Left colon (tissue), 2 donors: ENCODE data around the gene ENPP1. TPM values are rescaled to one million over a fixed set of nuclear protein-coding genes. Genes with fewer than 3 reads are reported as not detected.

Experiments used
- ATAC-seq: fragments of 200-7000 bp; cut with Tn5 transposase; one replicate; pipeline ENCODE4 v1.9.1; 2020; ENCODE audit warnings: mild to moderate bottlenecking, moderate library complexity
- DNase-seq, 2 donors: peaks; one replicate each; pipeline ENCODE4 v3.0.0-alpha.2; 2020
- intact Hi-C, 2 donors: fragments of 100-400 bp; cut with DNase I in 1 of 2; cut with micrococcal nuclease in 1 of 2; formaldehyde crosslinking; loops; one replicate each; pipeline versions ENCODE4 v1.11.2 to v1.14.0; 2022; cut with DNase I, micrococcal nuclease
- total RNA-seq, 2 donors: library from RNA; stranded (reverse); fragmentation: NEBNext Ultra II Directional; extraction: Animal tissue kit (Norgen Biotek cat#: 25700); gene quantifications; one replicate each; pipeline ENCODE4 v1.2.1, GENCODE V29; 2021
- donor health status: DM: no; HTN: no; CAD: no.
- donor health status: DM: yes; HTN: yes; CAD: no.

The ENPP1 gene
- total RNA-seq, 2 donors from 2014 or later = 15.8 to 19.9 TPM

DNA sequence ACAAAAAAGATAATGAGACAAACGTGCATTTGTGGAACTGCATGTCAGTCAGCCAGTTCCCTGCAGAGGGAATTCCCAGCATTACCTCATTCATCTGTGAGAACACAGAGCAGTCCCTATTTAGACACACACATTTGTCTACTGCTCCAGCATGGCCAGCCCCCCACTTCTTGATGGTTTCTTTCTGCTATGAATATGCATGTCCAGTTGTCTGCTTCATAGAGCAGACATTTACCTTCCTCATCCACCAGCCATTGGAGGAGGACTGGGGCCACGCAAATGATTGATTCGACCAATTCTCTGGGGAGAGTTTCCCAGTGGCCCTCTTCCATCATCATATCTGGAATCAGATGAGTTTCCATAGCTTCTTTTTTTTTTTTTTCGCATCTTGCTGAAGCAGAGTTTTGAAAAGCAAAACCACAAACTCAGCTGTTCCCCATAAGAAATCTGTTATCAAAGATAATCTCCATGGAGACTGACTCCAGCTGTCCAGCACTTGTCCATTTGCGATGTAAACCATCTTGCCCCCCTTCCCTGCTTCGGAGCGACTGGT, 11.8 kb downstream of the ENPP1 start:
- DNase-seq (no peak), ATAC-seq (no peak)
- intact Hi-C loops = no loop called here

DNA sequence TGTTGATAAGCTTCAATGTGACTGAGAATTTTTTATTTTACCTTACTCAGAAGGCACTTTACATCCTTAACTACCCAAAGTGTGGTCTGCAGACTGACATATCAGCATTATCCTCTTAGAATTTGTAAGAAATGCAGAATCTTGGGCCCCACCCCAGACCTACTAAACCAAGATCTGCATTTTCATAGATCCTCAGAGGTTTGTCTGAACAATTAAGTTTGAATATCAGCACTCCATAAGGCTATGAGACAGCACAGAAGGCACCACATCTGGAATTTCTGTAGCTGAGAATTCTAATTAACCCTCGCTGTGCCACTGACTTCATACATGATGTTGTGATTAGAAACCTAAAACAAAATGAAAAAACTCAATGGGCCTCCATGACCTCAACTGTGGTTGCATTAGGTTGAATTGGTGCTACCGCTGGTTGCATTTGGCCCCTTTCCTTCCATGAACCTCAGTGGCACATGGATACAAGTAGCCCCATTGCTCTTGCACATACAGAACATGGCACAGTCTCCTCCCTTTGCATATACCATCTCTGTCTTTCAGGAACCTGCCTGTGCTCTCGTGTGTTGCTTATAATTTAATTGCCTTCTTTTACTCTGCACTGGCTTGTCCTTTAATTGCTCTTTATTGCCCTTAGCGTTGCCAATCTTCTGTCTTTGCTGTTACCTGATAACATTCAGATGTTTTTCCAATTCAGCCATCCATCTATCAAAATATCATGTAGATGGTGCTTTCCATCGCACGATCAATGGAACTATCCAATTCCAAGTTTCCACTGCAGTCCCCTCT, 13.4 kb downstream of the ENPP1 start:
- DNase-seq (no peak), ATAC-seq (peak; percentile 90)
- intact Hi-C loops = no loop called here

DNA sequence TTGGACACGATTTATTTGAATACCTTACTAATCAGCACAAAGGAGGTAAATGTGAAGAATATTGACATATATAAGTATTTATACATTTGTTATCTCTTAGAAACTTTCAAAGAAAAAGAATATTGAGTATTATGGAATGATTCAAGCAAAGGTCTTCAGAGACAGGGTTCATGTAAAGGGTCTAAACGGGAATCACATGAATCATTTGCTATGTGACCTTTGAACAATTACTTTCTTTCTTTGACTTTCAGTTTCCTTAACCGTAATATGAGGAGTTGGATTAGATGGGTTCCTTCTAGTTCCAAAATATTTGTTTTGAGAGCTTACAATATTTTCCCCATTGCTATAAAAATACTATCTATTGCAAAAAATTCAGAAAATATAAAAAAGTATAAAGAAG, 14.3 kb downstream of the ENPP1 start:
- ATAC-seq = peak; percentile 78
- no peak for DNase-seq
- intact Hi-C loops = no loop called here

DNA sequence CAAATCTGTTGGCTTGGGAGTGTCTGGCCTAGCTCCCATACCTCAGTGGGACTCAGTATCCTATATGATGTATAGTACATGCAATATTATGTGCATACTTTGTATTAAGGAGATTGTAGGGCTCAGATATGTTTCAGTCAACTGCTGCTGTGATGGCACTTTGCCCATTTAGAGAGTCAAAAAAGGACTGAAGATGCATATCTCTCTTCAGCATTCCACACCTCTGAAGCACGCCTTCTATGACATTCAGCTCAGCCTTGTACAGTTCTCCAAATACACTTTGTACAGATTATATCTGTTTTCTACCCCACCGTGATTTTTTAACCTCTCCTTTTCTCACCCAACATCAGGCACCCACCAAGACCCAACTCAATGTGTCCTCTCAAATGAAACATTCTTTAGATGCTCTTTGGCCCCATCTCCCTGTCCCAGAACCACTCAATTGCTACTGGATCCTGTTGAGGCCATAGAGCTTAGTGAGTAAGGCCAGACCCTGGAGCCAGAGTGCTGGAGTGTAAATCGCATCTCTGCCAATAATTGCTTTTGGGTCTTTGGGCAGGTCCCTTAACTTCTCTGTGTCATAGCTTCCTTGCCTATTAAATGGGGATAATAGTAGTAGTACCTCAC, 15.6 kb downstream of the ENPP1 start:
- ATAC-seq (no peak), DNase-seq (no peak)
- intact Hi-C loops = no loop called here

DNA sequence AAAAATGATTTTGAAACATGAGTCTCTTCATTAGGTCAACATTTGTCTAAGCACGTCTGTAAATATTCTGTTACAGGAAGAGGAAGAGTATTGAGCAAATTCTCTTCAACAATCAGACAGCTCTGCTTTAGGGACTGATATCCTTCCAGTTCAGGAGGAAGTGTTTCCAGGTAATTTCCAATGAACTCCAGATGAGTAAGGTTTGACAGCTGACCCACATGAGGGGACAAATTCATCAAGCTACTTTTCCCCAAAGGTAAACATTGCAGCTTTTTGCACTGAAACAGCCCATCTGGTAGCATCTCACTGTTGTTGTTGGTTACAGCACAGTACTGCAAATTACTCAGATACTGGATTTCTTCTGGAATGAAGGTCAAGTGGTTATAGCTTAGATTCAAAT, 18.1 kb downstream of the ENPP1 start:
- no peak for DNase-seq
- intact Hi-C loops = no loop called here
- ATAC-seq = no peak

DNA sequence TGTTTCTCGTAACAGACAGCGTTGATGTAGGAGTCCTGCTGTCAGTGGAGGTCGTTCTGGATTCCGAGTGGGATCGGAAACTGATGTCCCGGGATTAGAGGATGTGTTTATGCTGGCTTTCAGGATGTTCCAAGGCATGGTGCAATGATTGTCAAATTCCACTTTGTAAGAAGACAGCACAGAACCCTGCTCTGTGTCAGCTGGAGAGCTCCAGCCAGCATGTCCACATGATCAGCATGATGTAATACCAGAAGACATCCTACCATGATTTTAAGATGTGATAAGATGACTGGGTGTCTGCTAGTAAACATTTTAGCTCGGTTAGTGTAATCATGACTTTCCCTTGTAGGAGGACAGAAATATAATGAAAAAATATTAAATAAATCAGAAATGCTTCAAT, 20.3 kb downstream of the ENPP1 start:
- intact Hi-C loops = no loop called here
- DNase-seq = no peak
- ATAC-seq = no peak

DNA sequence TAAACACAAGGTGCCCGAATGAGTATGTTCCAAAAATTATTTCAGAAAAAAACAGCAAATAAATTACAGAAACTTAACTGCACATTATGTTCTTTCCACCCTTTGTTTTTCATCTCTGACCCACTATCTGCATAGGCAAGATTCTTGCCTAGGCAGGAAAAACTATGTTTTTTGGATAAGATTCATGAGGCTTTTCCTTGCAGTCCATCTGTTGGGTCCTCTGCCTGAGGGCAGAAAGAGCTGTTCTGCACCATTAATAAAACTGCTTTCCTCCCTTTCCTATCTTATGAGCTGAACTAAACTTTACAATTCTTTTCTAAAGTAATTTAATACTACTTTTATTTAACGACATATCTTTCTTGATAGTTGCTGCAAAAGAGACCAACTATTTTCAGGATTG, 21.1 kb downstream of the ENPP1 start:
- intact Hi-C loops = no loop called here
- ATAC-seq = no peak
- DNase-seq = no peak

DNA sequence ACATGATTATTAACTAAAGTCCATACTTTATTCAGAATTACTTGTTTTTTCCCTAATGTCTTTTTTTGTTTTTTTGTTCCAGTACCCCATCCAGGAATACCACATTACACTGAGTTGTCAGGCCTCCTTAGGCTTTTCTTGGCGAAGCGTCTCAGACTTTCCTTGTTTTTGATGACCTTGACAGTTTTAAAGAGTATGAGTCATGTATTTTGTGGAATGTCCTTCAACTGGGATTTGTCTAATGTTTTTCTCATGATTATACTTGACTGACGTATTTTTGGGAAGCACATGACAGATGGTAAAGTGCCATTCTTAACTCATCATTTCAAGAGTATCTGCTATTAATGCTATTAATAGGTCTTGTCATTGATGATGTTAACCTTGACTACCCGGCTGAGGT, 23.6 kb downstream of the ENPP1 start:
- DNase-seq (no peak), ATAC-seq (no peak)
- intact Hi-C loops = no loop called here

DNA sequence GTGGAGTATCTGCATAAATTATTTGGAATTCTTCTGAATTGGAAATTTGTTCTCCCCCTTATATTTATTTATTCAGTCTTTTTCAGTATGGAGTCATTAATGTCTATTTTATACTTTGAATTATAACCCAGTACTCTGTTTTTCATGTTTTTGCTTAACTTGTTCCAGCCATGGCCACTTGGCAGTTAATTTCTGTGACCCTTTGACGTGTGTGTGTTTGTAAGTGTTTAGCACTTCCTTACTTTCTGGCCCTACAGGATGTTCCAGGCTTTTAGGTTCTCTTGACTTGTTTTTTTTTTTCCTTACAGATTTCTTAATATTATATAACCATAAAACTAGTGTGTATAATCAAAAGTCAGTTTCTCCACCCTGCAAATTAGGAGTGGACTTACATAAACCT, 24.1 kb downstream of the ENPP1 start:
- intact Hi-C loops = no loop called here
- ATAC-seq (no peak), DNase-seq (no peak)

DNA sequence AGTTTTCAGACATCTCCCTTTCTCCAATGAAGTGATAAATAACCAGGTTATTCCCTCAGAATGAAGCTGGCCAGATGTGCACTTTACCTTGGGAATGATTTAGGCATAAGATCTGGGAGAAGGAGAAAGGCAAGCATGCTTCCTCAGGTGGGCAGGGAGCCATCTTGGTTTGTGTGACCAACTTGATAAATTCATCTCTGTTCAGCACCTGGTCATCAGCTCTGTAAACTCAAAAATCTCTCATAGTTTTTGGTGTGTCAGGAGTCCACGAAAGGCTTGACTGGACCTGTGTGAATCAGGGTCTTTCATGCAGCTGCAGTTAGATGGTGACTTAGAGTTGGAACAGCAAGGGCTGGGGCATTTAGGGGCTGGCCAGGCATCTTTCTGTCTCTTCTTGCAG, 24.5 kb downstream of the ENPP1 start:
- ATAC-seq = no peak
- intact Hi-C loops = no loop called here

DNA sequence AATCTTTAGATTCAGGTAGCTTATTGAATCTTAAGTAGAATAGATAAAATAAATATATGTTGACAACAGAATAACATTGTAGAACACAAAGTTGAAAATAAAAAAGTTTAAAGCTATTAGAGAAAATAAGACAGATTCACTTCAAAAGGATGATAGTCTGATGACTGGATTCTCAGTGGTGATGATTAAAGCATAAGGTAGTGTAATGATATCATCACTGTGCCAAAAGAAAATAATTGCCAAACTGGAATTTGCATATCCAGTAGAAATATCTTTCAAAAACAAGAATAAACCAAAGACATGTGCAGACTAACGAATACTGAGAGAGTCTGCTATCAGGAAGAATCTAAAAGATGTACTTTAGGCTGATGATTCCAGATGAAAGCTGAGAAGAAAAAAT, 30.2 kb downstream of the ENPP1 start:
- intact Hi-C loops = no loop called here
- DNase-seq (no peak), ATAC-seq (no peak)

More for the DNA sequence above, 24.5 kb downstream of the ENPP1 start:
- no peak for DNase-seq

DNA sequence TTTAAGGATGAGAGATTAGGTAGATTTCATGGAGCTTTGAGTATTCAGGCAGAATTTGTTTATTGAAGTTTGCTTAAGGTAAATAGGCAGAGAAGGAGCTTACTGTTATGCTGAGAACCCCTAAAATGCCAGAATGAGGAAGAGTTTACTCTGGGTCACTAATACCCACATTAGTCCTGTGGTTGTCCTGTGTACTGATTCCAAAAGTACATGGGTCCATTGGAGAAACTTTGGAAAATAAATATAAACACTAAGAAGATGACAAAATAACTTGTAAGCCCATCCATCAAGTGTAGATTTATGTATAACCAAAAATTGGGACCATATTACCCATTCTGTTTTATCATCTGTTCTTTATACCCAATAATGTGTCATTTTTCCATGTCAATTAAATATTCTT, 31.6 kb downstream of the ENPP1 start:
- no peak for DNase-seq
- intact Hi-C loops = no loop called here
- no peak for ATAC-seq

DNA sequence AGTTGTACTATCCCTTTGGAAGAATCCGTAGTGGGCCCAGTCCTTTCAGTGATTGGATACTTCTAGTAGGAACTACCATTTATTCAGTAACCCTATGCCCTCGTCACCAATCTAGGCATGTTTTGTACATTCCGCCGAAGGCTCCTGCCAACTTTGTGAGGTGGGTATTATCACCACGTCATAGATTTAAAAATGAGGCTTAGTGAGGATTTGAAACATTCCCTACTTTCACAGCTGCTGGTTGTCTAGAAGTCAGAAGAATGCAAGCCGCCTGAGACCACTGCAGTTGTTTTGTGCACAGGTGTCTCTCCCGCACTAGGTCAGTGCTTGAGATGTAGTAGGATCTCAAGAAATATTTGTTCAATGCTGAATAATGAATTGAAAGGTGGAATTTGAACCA, 32.6 kb downstream of the ENPP1 start:
- DNase-seq (no peak), ATAC-seq (no peak)
- intact Hi-C loops = no loop called here

DNA sequence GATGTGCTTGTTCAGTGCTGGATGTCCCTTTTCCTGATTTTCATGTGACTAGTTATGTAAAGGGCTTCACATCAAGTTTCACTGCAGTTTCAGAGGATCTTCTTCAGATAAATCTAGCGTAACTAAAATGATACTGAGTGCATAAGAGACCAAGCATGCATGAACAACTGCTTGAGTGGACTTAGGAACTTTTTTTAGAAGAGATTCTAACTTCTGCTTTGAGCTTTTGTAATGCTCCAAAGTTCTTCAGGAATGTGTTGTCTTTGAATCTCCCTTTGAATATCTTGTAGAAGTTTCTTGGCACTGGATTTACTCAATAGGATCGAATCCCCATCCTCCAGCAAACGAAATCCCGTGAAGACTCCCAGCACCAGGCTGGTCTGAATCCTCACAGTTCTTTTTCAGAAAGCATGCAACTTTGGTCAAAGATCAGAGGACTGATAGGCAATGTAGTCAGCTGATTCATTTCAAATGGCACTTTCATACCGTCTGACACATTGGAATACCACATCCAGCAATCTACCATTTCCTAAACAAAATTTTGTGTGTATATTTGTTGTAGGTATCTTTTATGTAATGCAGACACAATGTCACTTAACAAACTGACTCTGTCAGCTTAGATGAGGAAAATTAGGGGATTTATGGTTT, 33.2 kb downstream of the ENPP1 start:
- intact Hi-C loops = no loop called here
- no peak for ATAC-seq
- DNase-seq = no peak

DNA sequence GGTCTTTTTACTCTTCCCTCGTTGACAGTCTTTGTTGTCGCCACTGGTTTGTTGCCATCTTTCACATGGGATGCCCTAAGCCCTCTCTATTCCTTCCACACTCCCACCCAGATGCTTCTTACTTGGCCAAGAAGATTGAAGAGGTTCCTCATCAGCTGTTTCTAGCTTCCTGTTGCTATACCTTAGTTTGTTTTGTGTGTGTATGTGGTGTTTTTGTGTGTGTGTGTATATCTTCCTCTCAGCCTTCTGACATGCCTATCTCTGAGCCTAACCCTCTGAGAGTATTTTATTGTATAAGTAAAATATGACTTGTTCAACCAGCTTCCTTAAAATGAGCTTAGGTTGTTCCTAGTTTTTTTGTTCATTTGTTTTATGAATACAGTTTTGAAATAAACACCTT, 35.9 kb downstream of the ENPP1 start:
- intact Hi-C loops = no loop called here
- ATAC-seq (no peak), DNase-seq (no peak)

DNA sequence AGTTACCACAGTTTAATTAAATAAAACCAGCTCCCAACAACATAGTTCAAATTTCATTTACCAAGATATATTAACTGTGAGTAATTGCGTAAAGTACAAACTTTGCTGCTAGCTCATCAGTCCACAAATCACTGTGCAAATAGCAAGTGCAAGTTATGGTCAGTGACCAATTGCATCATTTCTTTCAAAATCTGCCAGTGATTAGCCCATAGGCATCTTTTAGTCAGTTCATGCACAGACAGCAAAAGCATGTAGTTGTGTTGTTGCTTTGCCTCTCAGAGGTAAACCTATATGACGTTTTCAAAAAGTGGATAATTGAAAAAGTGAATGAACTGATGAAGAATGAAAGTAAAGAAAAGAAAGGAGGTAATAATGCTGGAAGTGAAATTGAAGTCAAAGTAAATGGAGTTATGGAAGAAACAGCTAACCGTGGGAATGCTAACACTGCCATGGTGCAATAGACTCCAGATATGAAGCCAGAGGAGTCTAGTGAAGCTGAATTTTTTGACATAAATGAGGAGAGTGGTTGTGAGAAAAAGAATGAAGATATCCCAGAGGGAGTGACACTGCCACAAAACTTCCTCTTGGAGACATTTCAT, 36.5 kb downstream of the ENPP1 start:
- intact Hi-C loops = no loop called here
- ATAC-seq (no peak), DNase-seq (no peak)

DNA sequence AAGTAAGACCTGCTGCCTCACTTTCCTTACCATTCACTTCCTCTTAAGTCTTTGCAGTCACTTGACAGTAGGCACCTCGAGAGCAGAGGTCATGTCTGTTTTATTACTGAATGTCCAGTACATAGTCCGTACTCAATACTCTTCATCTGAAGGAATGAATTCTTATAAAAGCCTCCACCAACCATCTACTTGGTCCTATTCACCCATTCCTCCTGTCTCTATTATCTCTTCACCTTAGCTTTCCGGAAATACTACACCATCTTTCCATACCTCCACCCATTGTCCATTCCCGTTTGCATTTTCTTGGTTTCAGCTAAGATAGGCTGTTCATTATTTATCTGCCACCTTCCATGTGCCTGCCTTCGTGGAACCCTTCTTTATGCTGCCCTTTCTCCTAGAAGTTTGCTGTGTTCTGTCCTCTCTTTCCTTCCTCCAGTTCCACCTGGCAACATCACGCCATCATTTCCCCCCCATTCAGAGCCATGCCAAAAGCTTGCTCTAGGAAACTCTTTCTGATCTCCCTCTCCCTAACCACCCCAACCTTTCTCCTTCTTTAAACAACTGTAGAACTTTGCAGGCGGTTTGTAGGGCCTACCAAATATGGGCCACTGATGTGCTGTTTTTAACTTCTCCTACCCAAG, 38.3 kb downstream of the ENPP1 start:
- intact Hi-C loops = no loop called here
- ATAC-seq = peak; percentile 71

DNA sequence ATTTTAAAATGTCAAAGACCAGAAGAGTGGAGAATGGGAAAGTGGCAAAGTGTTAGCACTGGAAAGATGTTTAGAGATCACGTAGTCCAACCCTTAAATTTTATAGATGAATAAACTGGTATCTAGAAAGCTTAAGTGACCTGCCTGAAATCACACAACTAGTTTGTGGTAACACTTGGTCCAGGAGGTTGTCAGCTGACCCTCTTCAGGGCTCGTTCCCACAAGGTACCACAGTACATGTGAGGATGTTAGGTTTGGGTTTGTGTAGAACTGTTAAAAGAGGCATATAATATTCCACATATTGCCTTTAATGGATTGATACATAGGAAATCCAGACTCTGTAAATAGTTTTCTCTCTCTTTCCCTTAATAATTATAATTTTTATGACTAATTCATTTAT, 39.1 kb downstream of the ENPP1 start:
- no peak for ATAC-seq
- intact Hi-C loops = no loop called here
- DNase-seq = no peak

More for the DNA sequence above, 38.3 kb downstream of the ENPP1 start:
- DNase-seq = no peak

DNA sequence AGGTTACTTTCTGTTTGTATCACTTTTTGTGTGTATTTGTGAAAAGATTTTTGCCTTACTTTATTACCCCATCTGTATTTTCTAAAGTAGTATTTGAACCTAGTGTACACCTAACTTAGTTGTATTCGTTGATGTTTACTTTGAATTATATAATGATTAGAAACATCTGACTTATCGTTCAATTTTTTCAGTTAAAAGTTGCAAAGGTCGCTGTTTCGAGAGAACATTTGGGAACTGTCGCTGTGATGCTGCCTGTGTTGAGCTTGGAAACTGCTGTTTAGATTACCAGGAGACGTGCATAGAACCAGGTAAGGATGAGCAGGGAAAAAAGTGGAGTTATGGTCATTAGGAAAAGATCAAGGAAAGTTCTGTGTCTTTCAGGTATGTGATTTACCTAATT, 42.0 kb downstream of the ENPP1 start:
- intact Hi-C loops = no loop called here
- ATAC-seq = no peak

More for the DNA sequence above, 42.0 kb downstream of the ENPP1 start:
- DNase-seq = no peak
